ENCODE measurements around the gene DDX23.

DDX23 gene

DNA sequence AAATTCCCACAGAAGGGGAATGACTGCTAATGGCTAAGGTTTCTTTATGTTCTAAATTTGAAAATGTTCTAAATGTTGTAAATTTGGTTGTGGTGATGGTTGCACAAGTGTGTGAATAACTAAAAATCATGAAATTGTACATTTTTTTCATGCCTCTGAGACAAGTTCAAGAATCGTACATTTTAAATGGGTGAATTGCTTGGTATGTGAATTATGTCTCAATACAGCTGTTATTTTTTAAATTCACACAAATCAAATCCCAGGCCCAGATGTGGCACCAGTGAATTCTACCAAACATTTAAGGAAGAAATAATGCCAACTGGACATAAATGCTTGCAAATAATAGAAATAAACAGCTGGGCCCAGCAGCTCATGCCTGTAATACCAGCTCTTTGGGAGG is 42.3 kb upstream of the DDX23 start:
- no peaks in the 10 kb centered on the region for H3K9me3 ChIP-seq (ENCODE audit: low read length)
- H3K79me2 ChIP-seq (ENCODE audit: insufficient read depth, low read length), result no peaks in the 10 kb centered on the region
- H4K20me1 ChIP-seq (ENCODE audit: insufficient read depth, low read length), result no peaks in the 10 kb centered on the region
- H3K9me2 ChIP-seq (ENCODE audit: low read depth, low read length), result no peaks in the 10 kb centered on the region
- TF ChIP-seq, protein P1, sequence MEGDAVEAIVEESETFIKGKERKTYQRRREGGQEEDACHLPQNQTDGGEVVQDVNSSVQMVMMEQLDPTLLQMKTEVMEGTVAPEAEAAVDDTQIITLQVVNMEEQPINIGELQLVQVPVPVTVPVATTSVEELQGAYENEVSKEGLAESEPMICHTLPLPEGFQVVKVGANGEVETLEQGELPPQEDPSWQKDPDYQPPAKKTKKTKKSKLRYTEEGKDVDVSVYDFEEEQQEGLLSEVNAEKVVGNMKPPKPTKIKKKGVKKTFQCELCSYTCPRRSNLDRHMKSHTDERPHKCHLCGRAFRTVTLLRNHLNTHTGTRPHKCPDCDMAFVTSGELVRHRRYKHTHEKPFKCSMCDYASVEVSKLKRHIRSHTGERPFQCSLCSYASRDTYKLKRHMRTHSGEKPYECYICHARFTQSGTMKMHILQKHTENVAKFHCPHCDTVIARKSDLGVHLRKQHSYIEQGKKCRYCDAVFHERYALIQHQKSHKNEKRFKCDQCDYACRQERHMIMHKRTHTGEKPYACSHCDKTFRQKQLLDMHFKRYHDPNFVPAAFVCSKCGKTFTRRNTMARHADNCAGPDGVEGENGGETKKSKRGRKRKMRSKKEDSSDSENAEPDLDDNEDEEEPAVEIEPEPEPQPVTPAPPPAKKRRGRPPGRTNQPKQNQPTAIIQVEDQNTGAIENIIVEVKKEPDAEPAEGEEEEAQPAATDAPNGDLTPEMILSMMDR (IDR thresholded peaks at IDR 0.05; ENCODE audit: low read length), result no peak
- TF ChIP-seq EZH2 (IDR thresholded peaks at IDR 0.05; ENCODE audit: borderline replicate concordance, low read length), result no peak
- no peaks in the 10 kb centered on the region; the same call in 1 of the 2 replicates for H3K27me3 ChIP-seq (ENCODE audit: insufficient read depth, low read length)
- no peaks in the 10 kb centered on the region for H3K36me3 ChIP-seq (ENCODE audit: insufficient read depth, low read length)
- H2AFZ ChIP-seq (ENCODE audit: low read length), result no peak overlapping the region
- H3K4me1 ChIP-seq (ENCODE audit: insufficient read depth, low read length, severe bottlenecking), result no peaks in the 10 kb centered on the region
- H3K27ac ChIP-seq (ENCODE audit: low read depth, low read length, poor library complexity, severe bottlenecking), result no peak overlapping the region
- no peak overlapping the region for H3K4me2 ChIP-seq (ENCODE audit: low read length)
- no peak overlapping the region for H3K9ac ChIP-seq (ENCODE audit: low read length)
- H3F3A ChIP-seq (ENCODE audit: insufficient read depth, low read length), result no peaks in the 10 kb centered on the region
- H3K4me3 ChIP-seq (ENCODE audit: low read depth, low read length, poor library complexity, severe bottlenecking), result no peak overlapping the region

DNA sequence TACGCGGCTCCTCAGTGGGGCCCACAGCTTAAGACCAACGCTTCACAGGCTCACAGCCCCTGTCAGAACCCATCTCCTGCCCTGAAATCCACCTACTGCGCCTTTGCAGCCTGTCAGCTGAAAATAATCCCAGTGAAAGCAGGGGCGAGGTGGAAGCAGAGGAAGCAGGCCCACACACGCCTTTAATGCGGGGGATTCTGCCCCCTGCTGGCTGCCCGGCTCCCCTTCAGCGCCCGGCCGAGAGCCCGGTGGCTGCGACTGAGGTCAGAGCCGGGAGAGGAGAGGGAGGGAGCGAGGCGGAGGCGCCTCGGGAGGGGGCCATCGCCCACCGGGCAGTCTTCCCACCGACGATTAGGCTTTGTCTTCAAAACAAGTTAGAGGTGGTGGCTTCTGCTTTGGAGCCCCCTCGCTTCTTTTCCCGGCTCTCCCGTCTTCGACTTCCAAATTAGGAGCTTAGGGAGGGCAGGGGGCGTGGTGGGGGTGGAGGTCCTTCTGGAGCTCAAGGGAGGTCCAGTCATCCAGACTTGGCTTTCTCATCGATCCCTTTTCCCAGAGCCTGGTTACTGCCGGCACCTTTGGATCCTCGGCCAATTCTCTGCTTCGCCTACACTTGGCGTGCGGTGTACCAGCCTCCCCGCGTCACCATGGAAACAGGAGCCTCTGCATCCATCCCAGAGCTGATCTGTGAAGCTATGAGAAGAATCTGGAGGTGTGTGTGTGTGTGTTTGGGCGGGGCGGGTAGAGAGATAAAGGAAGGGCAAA is 38.9 kb upstream of the DDX23 start:
- no peaks in the 10 kb centered on the region for H3K79me2 ChIP-seq (ENCODE audit: insufficient read depth, low read length)
- TF ChIP-seq, protein P1 (IDR thresholded peaks at IDR 0.05; ENCODE audit: low read length), result peak; percentile 95
- TF ChIP-seq EZH2 (IDR thresholded peaks at IDR 0.05; ENCODE audit: borderline replicate concordance, low read length), result no peak
- no peaks in the 10 kb centered on the region for H3K4me1 ChIP-seq (ENCODE audit: insufficient read depth, low read length, severe bottlenecking)
- no peaks in the 10 kb centered on the region; the same call in 1 of the 2 replicates for H3K36me3 ChIP-seq (ENCODE audit: insufficient read depth, low read length)
- H3K27me3 ChIP-seq (ENCODE audit: insufficient read depth, low read length), result no peaks in the 10 kb centered on the region; the same call in 1 of the 2 replicates
- H3K9me3 ChIP-seq (ENCODE audit: low read length), result no peaks in the 10 kb centered on the region
- H3K27ac ChIP-seq (ENCODE audit: low read depth, low read length, poor library complexity, severe bottlenecking), result no peak overlapping the region
- H3K9ac ChIP-seq (ENCODE audit: low read length), result no peak overlapping the region
- H3F3A ChIP-seq (ENCODE audit: insufficient read depth, low read length), result no peaks in the 10 kb centered on the region
- H3K4me3 ChIP-seq (ENCODE audit: low read depth, low read length, poor library complexity, severe bottlenecking), result no peak overlapping the region
- no peak overlapping the region for H3K4me2 ChIP-seq (ENCODE audit: low read length)
- H3K9me2 ChIP-seq (ENCODE audit: low read depth, low read length), result no peaks in the 10 kb centered on the region
- H4K20me1 ChIP-seq (ENCODE audit: insufficient read depth, low read length), result no peaks in the 10 kb centered on the region
- no peak overlapping the region for H2AFZ ChIP-seq (ENCODE audit: low read length)

DNA sequence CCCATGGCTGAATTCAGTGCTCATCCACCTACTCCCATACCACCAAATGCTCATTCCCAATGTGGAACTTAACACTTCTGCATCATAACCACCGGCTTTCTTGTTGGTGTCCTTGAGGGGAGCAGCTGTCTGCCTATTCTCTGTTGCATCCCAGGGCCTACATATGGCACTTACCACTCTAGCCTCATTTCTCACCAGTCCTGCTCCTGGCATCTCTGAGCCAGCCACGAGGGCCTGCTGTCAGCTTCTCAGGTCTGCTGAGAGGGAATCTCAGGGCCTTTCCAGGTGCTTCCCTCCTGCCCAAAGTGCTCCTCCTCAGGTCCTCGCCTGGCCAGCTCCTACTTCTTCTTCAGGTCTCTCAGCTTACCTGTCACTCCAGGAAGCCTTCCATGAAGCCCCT is 37.7 kb upstream of the DDX23 start:
- TF ChIP-seq, protein P1 (IDR thresholded peaks at IDR 0.05; ENCODE audit: low read length), result no peak
- TF ChIP-seq EZH2 (IDR thresholded peaks at IDR 0.05; ENCODE audit: borderline replicate concordance, low read length), result no peak
- Histone ChIP-seq H3F3A (ENCODE audit: insufficient read depth, low read length) (no peaks in the 10 kb centered on the region), H4K20me1 (ENCODE audit: insufficient read depth, low read length) (no peaks in the 10 kb centered on the region), H3K4me3 (ENCODE audit: low read depth, low read length, poor library complexity, severe bottlenecking) (no peak overlapping the region), H3K9me3 (ENCODE audit: low read length) (no peaks in the 10 kb centered on the region), H3K4me1 (ENCODE audit: insufficient read depth, low read length, severe bottlenecking) (no peaks in the 10 kb centered on the region), H3K4me2 (ENCODE audit: low read length) (no peak overlapping the region), H3K36me3 (ENCODE audit: insufficient read depth, low read length) (no peaks in the 10 kb centered on the region; the same call in 1 of the 2 replicates), H2AFZ (ENCODE audit: low read length) (no peak overlapping the region), H3K27me3 (ENCODE audit: insufficient read depth, low read length) (no peaks in the 10 kb centered on the region; the same call in 1 of the 2 replicates), H3K79me2 (ENCODE audit: insufficient read depth, low read length) (no peaks in the 10 kb centered on the region), H3K9me2 (ENCODE audit: low read depth, low read length) (no peaks in the 10 kb centered on the region), H3K9ac (ENCODE audit: low read length) (no peak overlapping the region), H3K27ac (ENCODE audit: low read depth, low read length, poor library complexity, severe bottlenecking) (no peak overlapping the region)

All from OCI-LY1 (cell line).